OCI-LY1 (cell line): ENCODE measurements around the gene ARHGAP27.

Experiments used
- H2AFZ ChIP-seq: fragments of 200-600 bp; sonication (generic), shearing (Covaris generic); 2 replicates; pipeline ENCODE4 v1.6.0; 2014; ENCODE audit warnings: antibody characterized with exemption, mild to moderate bottlenecking, low read length
- H3F3A ChIP-seq: fragments of 200-600 bp; sonication (generic), shearing (Covaris generic); 2 replicates; pipeline ENCODE4 v1.6.0; 2014; ENCODE audit warnings: mild to moderate bottlenecking, antibody characterized with exemption, low read length, moderate library complexity; ENCODE audit not compliant: insufficient read depth
- H3K27ac ChIP-seq: fragments of 200-600 bp; sonication (generic); 2 replicates; pipeline ENCODE4 v1.5.1; 2014; ENCODE audit warnings: low read length, mixed run types, mild to moderate bottlenecking, low read depth; ENCODE audit not compliant: poor library complexity, severe bottlenecking
- H3K27me3 ChIP-seq: fragments of 200-600 bp; sonication (generic); 2 replicates; pipeline ENCODE4 v1.6.0; 2014; ENCODE audit warnings: antibody characterized with exemption, mild to moderate bottlenecking, low read length, moderate library complexity; ENCODE audit not compliant: insufficient read depth
- H3K36me3 ChIP-seq: fragments of 200-600 bp; sonication (generic); 2 replicates; pipeline ENCODE4 v1.6.1; 2014; ENCODE audit warnings: mild to moderate bottlenecking, antibody characterized with exemption, low read length, moderate library complexity, mixed read lengths; ENCODE audit not compliant: insufficient read depth
- H3K4me1 ChIP-seq: fragments of 200-600 bp; sonication (generic); 2 replicates; pipeline ENCODE4 v1.5.1; 2014; ENCODE audit warnings: mild to moderate bottlenecking, low read length, moderate library complexity; ENCODE audit not compliant: insufficient read depth, severe bottlenecking
- H3K4me2 ChIP-seq: fragments of 200-600 bp; sonication (generic), shearing (Covaris generic); 2 replicates; pipeline ENCODE4 v1.6.1; 2014; ENCODE audit warnings: low read length
- H3K4me3 ChIP-seq: fragments of 200-600 bp; sonication (generic); 2 replicates; pipeline ENCODE4 v1.5.1; 2014; ENCODE audit warnings: low read length, low read depth, mild to moderate bottlenecking, mixed read lengths; ENCODE audit not compliant: poor library complexity, severe bottlenecking
- H3K79me2 ChIP-seq: fragments of 200-600 bp; shearing (Covaris generic); 2 replicates; pipeline ENCODE4 v1.6.1; 2016; ENCODE audit warnings: mixed run types, low read length, mixed read lengths; ENCODE audit not compliant: insufficient read depth
- H3K9ac ChIP-seq: fragments of 200-600 bp; sonication (generic), shearing (Covaris generic); 2 replicates; pipeline ENCODE4 v1.6.1; 2014; ENCODE audit warnings: mild to moderate bottlenecking, low read length, mixed read lengths
- H3K9me2 ChIP-seq: fragments of 200-600 bp; sonication (generic), shearing (Covaris generic); 2 replicates; pipeline ENCODE4 v1.6.1; 2014; ENCODE audit warnings: low read depth, mild to moderate bottlenecking, low read length, mixed read lengths
- H3K9me3 ChIP-seq: fragments of 200-600 bp; shearing (Covaris generic); 2 replicates; pipeline ENCODE4 v1.6.1; 2014; ENCODE audit warnings: low read length, mixed read lengths
- H4K20me1 ChIP-seq: fragments of 200-600 bp; sonication (generic), shearing (Covaris generic); 2 replicates; pipeline ENCODE4 v1.6.0; 2016; ENCODE audit warnings: mild to moderate bottlenecking, low read length; ENCODE audit not compliant: insufficient read depth
- EZH2 ChIP-seq: fragments of 200-600 bp; sonication (generic), shearing (Covaris generic); IDR thresholded peaks from 2 replicates; pipeline ENCODE4 v1.8.0; 2017; ENCODE audit warnings: borderline replicate concordance, mixed run types, mild to moderate bottlenecking, antibody characterized with exemption, low read length, moderate library complexity, mixed read lengths
- TF ChIP-seq, protein P1 (sequence below): fragments of 200-600 bp; sonication (generic), shearing (Covaris generic); IDR thresholded peaks from 2 replicates; pipeline ENCODE4 v1.5.1; 2017; ENCODE audit warnings: mild to moderate bottlenecking, antibody characterized with exemption, low read length, moderate library complexity, mixed read lengths

ARHGAP27 gene

DNA sequence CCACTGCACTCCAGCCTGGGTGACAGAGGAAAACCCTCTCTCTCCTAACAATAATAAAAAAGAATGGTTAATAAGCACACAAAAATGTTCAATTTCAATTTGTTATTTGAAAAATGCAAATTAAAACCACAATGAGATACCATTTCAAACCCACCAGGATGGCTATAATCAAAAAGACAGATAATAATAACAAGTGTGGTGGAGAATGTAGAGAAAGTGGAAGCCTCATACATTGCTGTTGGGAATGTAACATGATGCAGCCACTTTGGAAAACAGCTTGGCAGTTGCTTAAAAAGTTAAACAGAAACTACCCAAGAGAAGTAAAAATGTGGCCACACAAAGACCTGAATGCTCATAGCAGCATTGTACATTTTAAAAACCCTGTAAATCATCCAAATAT, 64.0 kb downstream of the ARHGAP27 start:
- Histone ChIP-seq H3K4me2 (no peak overlapping the region), H3K4me1 (peaks cover 8% of the 10 kb centered on the region)

DNA sequence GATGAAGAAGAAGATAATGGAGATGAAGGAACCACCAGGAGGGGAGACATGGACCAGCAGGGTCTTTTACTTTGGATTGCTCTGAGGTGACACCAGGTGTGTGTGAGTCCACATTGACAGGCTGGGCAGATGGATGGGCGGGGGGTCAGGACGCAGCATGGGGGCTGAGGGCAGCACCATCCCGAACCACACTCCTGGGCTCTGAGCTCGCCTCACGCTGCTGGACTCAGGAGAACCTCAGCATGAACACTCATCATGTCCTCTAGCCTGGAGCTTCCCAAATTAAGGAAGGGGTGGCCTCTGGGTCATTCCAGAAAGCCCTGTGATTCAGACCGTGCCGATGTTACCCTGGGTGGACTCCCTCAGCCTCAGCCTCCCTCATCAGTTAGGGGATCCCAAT, 65.5 kb downstream of the ARHGAP27 start:
- Histone ChIP-seq H3K4me1 (peaks cover 7% of the 10 kb centered on the region), H4K20me1 (no peaks in the 10 kb centered on the region), H3K27me3 (peaks cover 10% of the 10 kb centered on the region; the same call in 1 of the 2 replicates), H3K4me2 (no peak overlapping the region), H2AFZ (no peak overlapping the region), H3K27ac (no peak overlapping the region), H3F3A (no peaks in the 10 kb centered on the region), H3K9me3 (no peaks in the 10 kb centered on the region), H3K9ac (no peak overlapping the region), H3K4me3 (no peak overlapping the region), H3K36me3 (no peaks in the 10 kb centered on the region), H3K9me2 (no peaks in the 10 kb centered on the region), H3K79me2 (no peaks in the 10 kb centered on the region)
- TF ChIP-seq, protein P1, sequence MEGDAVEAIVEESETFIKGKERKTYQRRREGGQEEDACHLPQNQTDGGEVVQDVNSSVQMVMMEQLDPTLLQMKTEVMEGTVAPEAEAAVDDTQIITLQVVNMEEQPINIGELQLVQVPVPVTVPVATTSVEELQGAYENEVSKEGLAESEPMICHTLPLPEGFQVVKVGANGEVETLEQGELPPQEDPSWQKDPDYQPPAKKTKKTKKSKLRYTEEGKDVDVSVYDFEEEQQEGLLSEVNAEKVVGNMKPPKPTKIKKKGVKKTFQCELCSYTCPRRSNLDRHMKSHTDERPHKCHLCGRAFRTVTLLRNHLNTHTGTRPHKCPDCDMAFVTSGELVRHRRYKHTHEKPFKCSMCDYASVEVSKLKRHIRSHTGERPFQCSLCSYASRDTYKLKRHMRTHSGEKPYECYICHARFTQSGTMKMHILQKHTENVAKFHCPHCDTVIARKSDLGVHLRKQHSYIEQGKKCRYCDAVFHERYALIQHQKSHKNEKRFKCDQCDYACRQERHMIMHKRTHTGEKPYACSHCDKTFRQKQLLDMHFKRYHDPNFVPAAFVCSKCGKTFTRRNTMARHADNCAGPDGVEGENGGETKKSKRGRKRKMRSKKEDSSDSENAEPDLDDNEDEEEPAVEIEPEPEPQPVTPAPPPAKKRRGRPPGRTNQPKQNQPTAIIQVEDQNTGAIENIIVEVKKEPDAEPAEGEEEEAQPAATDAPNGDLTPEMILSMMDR = no peak
- no peak for TF ChIP-seq EZH2

More for the DNA sequence above, 64.0 kb downstream of the ARHGAP27 start:
- Histone ChIP-seq H3K9ac (no peak overlapping the region), H3K27ac (no peak overlapping the region), H3K4me3 (no peak overlapping the region), H3K79me2 (no peaks in the 10 kb centered on the region), H3F3A (no peaks in the 10 kb centered on the region), H2AFZ (no peak overlapping the region), H3K9me2 (no peaks in the 10 kb centered on the region), H3K27me3 (peaks cover 4% of the 10 kb centered on the region; the same call in 1 of the 2 replicates), H3K36me3 (no peaks in the 10 kb centered on the region), H3K9me3 (no peaks in the 10 kb centered on the region), H4K20me1 (no peaks in the 10 kb centered on the region)
- TF ChIP-seq, protein P1 = no peak
- TF ChIP-seq EZH2 = no peak

DNA sequence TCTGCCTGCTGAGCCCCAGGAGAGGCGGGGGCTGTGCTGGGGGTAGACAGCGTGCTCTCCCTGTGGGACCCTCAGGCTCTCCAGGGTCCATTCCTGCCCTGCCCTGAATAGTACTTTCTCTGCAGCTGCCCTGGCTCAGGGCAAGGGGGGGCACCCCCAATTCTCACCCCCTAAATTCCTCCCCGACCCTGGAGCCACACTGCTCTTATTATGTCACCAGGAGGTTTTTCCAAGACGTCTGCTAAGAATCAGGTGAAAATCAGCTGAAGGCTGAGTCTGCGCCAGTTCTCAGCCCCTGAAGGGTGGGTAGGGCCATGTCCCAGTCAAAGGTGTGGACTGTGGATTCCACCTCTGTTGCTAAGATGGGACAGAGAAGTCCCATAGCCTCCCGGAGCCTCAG, 66.0 kb downstream of the ARHGAP27 start:
- no peaks in the 10 kb centered on the region for H3K36me3 ChIP-seq
- peaks cover 10% of the 10 kb centered on the region; the same call in 1 of the 2 replicates for H3K27me3 ChIP-seq
- H3K9ac ChIP-seq = no peak overlapping the region
- no peak overlapping the region for H2AFZ ChIP-seq
- peaks cover 3% of the 10 kb centered on the region for H3K4me1 ChIP-seq
- no peaks in the 10 kb centered on the region for H3F3A ChIP-seq
- no peak overlapping the region for H3K4me3 ChIP-seq
- H3K9me2 ChIP-seq = no peaks in the 10 kb centered on the region
- no peak overlapping the region for H3K27ac ChIP-seq
- no peaks in the 10 kb centered on the region for H3K79me2 ChIP-seq
- H3K9me3 ChIP-seq = no peaks in the 10 kb centered on the region
- TF ChIP-seq, protein P1 = no peak
- TF ChIP-seq EZH2 = no peak
- no peak overlapping the region for H3K4me2 ChIP-seq
- no peaks in the 10 kb centered on the region for H4K20me1 ChIP-seq
